Dermis microvascular lymphatic vessel endothelial cell (primary cell): ENCODE measurements around the gene PACSIN2. TPM values are rescaled to one million over a fixed set of nuclear protein-coding genes. Genes with fewer than 3 reads are reported as not detected.
A peak's percentile ranks its signal among the peaks of the same experiment; 100 is the strongest.

ENCODE experiments used
- DNase-seq, 2 donors: peaks; one replicate each; pipeline versions ENCODE4 v3.0.0 to v3.0.0-alpha.2; 2010; ENCODE audit warnings: low read depth in 2 of 2
- total RNA-seq: library from RNA; depleted of rRNA; stranded (reverse); fragments of >200 nt; gene quantifications from 2 replicates; pipeline ENCODE4 v1.2.1, GENCODE V29; 2014

The PACSIN2 gene
- total RNA-seq, 1 donor from 2014 or later = 68.0 TPM

- no peak for DNase-seq
These were observed 107.3 kb downstream of the PACSIN2 start for GRCh38 chr22:42907404-42908373.

- peak in 1 of 2 donors; percentile 49 for DNase-seq
These were observed 108.2 kb downstream of the PACSIN2 start for GRCh38 chr22:42906605-42907348.

GRCh38 chr22:42905702-42906183, 109.2 kb downstream of the PACSIN2 start:
- peak; percentile 63 to 88 for DNase-seq

GRCh38 chr22:42905217-42905616, 109.7 kb downstream of the PACSIN2 start:
- peak; percentile 81 for DNase-seq

GRCh38 chr22:42904050-42904449, 110.9 kb downstream of the PACSIN2 start:
- DNase-seq = no peak

GRCh38 chr22:42902875-42903510, 112.0 kb downstream of the PACSIN2 start:
- DNase-seq = no peak

GRCh38 chr22:42901790-42902508, 113.0 kb downstream of the PACSIN2 start:
- DNase-seq = no peak

GRCh38 chr22:42897960-42898359, 117.0 kb downstream of the PACSIN2 start:
- DNase-seq = no peak

GRCh38 chr22:42895541-42895981, 119.4 kb downstream of the PACSIN2 start:
- DNase-seq = peak in 1 of 2 donors; percentile 55

- DNase-seq = peak in 1 of 2 donors; percentile 16
These were observed 119.9 kb downstream of the PACSIN2 start for GRCh38 chr22:42895087-42895486.

GRCh38 chr22:42893371-42894150, 121.4 kb downstream of the PACSIN2 start:
- no peak for DNase-seq

GRCh38 chr22:42892571-42893316, 122.2 kb downstream of the PACSIN2 start:
- no peak for DNase-seq

GRCh38 chr22:42892156-42892555, 122.8 kb downstream of the PACSIN2 start:
- DNase-seq = no peak

- no peak for DNase-seq
These were observed 123.3 kb downstream of the PACSIN2 start for GRCh38 chr22:42891696-42892095.

GRCh38 chr22:42891008-42891407, 123.9 kb downstream of the PACSIN2 start:
- no peak for DNase-seq

- DNase-seq = no peak
These were observed 125.6 kb downstream of the PACSIN2 start for GRCh38 chr22:42889304-42889703.

- no peak for DNase-seq
These were observed 127.1 kb downstream of the PACSIN2 start for GRCh38 chr22:42887523-42888507.

GRCh38 chr22:42887120-42887519, 127.8 kb downstream of the PACSIN2 start:
- no peak for DNase-seq
